HG03565 (cell line): ENCODE data around the gene ITGBL1.
"Not testable (repeated sequence)": the region's sequence is repeated elsewhere in the genome, so short reads cannot be mapped to it uniquely, and the experiment has no call there.

Experiments used
- ATAC-seq: cut with Tn5 transposase; IDR thresholded peaks from one replicate; pipeline ENCODE4 v1.9.1; 2021; ENCODE audit warnings: mild to moderate bottlenecking, moderate library complexity; ENCODE audit not compliant: unreplicated experiment

Gene ITGBL1

DNA sequence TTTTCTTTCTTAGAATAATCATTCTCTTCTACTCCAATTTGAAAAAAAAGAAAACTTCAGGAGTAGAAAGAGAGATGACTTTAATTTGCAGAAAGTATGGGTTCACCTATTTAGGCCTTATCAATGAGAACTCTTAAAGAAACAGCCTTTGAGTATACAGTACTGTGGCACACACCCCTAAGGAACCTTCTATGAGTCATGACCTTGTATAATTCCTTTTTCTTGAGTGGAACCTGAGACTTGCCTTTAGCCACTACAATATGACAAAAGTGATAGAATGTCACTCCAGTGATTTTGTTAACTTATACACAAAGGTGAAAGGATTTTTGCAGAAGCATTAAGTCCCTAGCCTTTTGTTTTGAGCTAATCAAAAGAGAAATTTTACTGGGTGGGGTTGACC, 58.7 kb downstream of the ITGBL1 start:
- ATAC-seq: no peak

DNA sequence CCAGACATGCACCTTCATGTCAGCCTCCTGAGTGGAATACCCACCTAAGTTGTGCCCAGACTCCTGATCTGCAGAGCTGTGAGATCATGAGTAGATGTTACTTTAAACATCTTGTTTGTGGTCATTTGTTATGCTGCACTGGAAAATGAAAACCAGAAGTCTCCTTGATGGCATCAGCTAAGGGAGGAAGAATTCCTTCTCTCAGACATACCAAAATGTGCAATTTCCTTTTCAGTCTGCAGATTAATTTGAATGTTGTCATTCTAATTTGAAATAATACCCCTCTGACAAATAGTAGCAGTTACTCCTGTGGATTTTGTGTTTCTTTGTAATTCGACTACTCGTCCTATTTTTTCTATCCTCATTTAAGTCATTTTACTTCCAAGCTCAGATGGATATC, 59.3 kb downstream of the ITGBL1 start:
- ATAC-seq: no peak

DNA sequence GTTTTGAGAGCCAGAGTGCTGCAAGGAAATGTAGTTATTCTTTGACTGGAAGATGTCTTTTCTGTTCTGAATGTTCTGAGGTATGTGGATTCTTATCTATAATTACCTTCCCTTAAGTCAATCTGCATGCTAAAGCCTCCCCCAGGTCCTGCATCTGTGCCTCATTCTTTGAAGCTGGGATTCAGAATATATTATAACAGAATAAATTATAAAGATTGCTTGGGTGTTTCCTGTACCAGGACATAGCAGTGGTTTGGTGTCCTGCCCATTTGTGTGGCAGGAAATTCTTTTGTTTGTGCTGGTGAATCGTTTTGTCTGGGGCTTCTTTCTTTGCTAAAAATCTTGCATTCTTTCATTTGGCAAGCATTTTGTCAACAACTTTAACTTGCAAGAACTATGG, 60.2 kb downstream of the ITGBL1 start:
- no peak for ATAC-seq

DNA sequence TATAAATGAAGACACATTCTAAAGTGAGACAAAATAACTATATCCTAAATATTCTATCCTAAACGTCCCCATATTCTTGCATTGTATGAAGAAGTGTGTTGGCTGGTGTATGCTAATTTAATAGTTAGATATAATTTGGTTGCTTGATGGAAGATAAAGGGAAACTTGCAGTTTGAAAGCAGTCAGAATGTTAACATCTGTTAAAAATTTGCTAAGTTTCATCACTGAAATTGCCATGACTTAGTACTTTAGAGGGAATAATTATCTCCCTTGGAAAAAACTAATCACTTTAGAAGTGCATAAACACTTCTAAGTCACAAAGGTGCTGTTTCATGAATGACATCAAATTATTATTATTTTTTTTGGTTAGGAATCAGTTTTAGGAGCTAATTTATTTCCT, 61.6 kb downstream of the ITGBL1 start:
- ATAC-seq: no peak

DNA sequence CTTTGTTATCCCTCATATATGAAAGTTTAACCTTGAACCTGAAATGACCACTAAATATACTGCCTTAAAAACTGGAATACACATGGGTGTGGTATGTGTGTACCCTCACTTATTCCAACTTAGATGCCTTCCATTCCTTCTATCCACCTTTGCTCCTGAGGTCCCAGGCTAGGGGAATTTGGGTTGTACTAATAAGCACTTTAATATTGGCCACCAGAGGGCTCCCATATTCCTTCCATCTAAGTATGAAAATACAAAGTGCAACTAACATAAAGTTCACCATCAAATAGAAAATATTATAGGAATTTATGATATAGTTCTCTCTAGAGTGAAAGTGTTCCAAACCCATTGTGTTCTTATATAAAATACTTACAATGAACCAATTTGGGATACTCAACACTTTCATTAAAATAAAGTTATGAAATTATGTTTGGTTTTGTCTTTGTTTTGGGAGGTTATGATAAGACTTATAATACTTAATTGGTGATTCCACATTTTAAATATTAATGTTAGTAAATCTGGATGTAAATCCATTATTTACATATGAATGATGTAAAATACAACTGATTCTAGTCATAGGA, 62.3 kb downstream of the ITGBL1 start:
- peak; percentile 57 for ATAC-seq

DNA sequence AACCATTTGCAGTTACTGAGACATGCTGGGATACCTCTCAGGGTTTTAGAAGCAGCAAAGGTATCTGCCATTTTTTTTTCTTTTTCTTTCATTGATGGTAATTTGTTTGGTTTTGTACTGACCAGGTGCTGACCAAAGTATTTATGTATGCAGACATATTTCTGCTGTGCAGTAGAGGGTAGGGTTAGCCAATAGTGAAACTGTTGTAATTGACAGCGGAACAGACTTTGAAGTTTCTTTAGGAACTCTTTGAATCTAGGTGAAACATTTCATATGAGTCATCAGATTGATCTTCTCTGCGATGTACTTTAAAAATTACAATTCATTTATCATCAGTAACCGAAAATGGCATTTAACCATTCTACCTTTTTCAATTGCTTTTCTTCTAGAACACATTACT, 63.0 kb downstream of the ITGBL1 start:
- no peak for ATAC-seq

DNA sequence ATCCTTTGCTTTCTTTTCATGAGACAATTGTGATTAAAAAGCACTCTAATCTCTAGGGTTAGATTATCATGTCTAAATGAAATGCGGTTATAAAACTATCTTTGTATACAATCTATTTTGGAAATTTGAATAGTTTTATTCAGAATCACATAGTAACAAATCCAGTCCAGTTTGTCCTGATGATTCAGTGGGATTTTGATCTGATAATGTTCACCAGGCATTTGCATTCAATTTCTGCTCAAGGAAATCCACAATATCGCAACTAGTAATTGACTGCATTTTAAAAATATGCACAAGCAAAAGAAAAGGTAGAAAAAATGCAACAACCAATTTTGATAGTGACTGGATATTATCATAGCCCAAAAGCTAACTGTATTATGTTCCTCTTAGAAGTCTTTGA, 63.8 kb downstream of the ITGBL1 start:
- ATAC-seq: no peak

DNA sequence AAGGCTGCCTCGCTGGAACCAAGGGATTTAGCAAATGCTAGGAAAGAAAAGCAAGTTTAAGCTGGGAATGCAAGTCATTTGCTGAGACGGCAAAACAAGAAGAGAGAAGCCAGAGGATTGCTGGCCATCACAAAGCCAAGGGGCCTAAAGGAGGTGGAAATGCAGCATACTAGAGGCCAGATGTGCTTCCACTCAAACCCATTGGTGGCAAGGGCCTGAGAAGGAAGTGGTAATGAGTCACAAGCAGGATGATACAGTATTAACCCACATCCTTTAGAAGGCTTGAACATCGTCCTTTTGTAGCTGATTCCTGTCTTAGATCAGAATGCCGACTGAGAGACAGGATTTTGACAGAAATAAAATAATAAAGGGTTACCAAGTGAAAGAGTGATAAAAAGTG, 68.2 kb downstream of the ITGBL1 start:
- no peak for ATAC-seq

DNA sequence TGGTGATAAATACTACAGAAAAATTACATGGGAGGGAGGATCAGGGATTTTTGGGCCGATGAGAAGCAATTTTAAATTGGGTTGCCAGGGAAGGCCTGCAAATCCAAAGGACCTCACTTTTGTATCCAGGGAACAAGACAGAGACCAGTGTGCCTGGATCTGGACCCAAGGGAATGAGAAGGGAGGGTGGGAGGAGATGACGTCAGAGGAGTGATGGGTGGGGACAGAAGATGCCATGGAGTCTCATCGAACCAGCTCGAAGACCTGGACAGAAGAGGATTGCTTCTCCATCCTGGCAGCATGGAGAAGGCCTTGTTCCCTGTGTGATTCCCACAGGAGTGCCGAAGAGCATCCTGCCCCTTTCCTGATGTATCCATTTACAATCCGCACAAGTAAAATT, 68.9 kb downstream of the ITGBL1 start:
- ATAC-seq: no peak

DNA sequence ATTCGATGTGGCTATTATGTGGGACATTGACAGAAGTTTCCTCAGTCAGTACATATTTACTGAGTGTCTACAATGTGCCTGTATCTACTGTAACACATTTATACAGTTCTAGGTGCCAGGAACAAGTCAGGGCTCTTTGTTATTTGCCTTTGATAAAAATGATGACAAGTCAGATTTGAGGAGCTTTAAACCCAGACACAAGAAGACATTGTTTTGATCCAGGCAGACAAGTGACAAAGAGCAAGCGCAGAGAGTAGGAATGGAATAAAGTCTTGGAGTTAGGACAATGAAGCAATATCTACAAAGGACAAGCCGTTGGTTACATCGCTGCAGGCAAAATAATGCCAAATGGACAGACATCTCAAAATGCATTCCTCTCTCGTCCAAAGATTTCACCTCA, 70.1 kb downstream of the ITGBL1 start:
- no peak for ATAC-seq

DNA sequence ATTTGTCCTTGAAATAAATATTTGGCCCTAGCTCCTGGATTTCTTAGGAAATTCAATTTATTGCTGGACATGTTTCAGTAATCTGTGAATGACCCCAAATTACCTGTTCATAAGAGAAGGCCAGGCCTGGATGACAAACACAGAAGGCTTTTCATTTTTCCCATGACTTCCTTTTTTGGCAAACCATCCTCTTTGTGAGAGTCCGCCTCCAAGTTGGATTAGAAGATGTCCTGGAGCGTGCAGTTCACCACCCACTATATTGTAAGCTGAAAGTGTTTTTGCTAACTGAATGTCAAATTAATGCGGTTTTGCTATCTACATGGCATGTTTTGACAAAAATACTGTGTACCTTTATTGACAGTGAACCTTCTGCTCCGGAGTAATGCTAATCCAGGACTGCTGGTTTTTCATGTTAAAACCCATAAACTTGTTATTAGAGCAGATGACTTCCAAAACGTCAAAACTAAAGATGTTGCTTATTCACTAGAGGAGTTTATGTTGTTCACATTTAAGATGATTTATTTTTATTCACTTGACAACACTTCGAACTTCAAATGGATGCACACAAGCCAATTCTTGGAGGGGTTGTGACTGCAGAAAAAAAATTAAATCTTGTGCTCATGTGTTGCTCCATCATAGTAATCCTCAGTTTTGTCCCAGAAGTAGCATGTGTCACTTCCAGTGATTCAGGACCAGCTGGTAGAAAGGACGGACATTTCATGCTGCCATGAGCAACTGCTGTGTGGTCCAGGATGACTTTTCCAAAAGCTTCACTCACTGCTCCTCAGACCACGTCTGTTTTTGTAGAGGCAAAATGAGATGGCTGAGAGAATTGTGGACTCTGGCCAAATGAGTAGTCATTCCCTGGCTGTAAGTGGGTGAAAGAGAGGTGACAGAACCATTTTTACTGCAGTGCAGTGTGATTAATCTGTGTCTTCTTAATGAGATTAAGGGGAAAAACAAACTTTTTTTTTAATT, 71.0 kb downstream of the ITGBL1 start:
- ATAC-seq: no peak

DNA sequence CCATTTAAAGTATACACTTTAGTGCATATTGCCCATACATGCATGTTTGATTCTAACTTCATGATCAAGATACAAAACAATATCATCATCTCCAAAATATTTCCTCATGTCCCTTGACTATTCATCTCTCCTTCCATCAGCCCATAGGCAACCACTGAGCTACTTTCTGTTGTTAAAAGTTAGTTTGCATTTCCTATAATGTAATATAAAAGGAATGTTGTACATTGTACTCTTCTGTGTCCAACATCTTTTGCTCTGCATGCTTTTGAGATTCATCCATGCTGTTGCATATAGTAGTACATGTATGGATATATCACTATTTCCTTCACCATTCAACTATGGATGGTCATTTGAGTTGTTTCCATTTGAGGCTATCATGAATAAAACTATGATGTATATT, 74.7 kb downstream of the ITGBL1 start:
- ATAC-seq: no peak

DNA sequence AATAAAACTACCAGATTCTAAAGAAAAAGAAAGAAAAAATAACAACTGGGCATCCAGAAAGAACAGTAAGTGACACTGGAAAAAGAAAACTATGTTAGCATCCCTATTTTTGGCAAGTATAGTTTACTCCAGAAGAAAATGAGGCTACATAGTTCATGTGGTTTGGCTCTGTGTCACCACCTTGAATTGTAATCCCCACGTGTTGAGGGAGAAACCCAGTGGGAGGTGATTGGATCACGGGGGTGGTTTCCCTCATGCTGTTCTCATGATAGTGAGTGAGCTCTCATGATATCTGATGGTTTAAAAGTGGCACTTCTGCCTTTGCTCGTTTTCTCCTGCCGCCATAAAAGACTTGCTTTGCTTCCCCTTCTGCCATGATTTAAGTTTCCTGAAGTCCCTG, 76.9 kb downstream of the ITGBL1 start:
- no peak for ATAC-seq

DNA sequence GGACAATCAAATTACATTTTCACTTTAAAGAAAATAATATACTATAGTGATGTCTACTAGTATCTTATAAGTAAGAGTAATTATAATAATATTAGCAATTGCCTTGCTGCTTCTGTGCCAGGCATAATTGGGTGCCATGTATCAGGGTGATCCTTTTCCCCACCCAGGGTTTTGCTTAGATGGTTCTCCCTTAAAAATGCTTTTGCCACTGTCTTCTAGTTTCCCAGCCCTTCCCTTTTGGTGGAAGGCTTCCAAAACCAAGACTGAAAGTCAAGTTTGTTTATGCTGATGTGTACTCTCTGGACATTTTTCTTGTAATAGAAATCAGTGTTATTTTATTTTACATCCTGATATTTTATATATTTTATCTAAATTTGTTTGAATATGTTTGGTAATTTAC, 77.8 kb downstream of the ITGBL1 start:
- no peak for ATAC-seq

DNA sequence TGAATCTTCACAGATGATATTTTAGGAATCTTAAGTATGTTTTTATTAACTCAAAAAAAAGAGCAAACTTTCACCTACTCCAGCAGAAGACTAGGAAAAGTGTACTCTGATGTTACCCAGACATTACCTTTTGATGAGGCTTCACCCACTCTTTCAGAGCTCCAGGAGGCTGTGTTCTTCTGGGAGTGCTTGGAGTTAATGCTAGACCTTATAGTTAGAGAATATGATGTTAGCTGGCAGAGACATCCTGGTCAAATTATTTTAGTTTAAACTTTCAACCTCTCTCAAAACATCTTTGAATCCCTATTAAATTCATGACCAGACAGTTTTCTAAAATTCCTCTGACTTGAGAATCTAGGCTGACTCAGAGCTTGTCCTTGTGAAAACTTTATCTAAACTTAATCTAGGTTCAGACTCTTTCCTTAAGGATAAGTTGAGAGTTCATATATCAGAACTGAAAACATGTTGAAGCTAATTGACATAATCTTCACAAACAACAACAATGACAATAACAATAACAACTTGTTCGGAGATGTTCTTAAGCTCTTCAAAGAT, 82.8 kb downstream of the ITGBL1 start:
- ATAC-seq: no peak

DNA sequence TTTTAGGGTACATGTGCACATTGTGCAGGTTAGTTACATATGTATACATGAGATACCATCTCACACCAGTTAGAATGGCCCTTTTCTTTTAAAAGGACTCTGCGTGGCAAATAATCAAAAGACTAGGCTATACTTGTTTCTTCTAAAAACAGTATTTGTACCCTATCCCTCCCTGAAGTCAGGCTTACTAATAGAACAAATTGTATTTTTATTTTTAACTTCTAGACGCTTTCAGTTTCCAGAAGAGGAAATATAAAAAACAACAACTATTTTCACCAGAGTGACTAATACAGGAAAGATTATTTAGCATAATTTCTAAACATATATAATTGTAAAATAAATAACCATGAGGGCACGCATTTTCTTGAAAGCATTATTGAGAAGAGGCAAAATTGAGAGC, 83.6 kb downstream of the ITGBL1 start:
- ATAC-seq: no peak

DNA sequence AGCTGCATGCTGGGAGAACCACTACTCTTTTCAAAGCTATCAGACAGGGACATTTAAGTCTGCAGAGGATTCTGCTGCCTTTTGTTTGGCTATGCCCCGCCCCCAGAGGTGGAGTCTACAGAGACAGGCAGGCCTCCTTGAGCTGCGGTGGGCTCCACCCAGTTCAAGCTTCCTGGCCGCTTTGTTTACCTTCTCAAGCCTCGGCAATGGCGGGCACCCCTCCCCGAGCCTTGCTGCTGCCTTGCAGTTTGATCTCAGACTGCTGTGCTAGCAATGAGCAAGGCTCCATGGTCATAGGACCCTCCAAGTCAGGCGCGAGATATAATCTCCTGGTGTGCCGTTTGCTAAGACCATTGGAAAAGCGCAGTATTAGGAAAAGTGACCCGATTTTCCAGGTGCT, 92.1 kb downstream of the ITGBL1 start:
- ATAC-seq: not testable (repeated sequence)

DNA sequence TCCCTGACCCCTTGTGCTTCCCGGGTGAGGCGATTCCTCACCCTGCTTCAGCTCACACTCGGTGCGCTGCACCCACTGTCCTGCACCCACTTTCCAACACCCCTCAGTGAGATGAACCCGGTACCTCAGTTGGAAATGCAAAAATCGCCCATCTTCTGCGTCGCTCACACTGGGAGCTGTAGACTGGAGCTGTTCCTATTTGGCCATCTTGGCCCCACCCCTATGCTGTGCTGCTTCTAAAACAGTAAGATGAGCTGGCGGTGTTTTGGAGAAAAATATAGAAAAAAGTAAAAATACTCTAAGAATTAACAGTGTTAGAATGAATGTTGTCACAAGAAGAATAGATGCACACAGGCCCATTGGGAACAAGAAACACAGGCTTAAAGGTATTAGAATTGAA, 92.5 kb downstream of the ITGBL1 start:
- ATAC-seq: no peak

DNA sequence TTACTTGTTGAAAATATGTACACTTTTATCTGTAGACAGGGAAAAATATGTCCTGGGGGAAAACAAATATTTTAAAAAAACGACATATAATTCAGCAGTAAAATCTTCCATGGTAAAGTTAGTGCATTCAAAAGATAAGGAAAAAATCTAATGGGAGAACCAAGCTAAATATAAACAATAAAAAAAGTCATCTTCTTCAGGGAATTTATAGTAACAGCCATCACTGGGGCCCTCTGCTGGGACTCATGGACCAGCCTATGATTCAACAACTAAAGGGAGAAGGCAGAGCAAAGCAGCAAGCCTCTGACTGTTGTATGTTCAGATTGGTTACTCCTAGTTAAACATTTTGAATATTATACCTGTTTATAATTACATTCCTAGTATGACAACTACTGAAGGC, 93.0 kb downstream of the ITGBL1 start:
- no peak for ATAC-seq

DNA sequence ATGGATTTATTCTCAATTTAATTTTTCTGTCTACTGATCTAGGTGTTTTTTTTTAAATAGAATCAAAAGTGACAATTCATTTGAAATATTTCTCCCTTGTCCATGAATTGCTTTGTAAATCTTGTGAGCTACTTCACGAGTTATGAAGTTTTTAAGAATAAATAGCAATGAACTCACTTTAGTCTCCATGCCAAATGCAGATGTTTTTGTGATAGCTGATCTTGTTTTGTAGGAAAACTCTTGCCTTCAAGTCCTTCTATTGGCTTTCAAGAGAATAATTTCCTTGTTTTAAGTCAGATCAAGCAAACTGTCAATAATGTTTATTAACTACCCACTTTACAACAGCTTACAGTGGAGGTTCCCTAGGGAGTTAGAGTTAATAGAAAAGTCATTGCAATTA, 99.8 kb downstream of the ITGBL1 start:
- no peak for ATAC-seq

DNA sequence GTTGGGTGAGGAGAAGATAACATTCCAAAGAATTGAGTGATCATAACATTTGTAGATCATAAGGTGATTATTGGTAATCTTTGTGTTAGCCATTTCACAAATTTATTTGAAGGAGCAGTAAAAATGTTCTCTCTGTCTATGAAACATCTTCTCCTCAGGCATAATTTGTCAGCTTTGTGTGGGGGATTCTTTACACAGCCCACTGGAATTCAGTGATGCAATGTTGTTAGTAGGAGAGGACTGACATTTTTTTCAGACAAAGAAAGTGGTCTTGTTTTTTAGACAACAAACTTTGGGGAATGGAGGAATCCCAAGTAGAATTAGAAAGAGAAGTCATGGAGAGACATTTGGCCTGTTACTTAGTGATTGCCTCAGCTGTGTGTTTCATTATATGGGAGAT, 100.3 kb downstream of the ITGBL1 start:
- ATAC-seq: no peak

DNA sequence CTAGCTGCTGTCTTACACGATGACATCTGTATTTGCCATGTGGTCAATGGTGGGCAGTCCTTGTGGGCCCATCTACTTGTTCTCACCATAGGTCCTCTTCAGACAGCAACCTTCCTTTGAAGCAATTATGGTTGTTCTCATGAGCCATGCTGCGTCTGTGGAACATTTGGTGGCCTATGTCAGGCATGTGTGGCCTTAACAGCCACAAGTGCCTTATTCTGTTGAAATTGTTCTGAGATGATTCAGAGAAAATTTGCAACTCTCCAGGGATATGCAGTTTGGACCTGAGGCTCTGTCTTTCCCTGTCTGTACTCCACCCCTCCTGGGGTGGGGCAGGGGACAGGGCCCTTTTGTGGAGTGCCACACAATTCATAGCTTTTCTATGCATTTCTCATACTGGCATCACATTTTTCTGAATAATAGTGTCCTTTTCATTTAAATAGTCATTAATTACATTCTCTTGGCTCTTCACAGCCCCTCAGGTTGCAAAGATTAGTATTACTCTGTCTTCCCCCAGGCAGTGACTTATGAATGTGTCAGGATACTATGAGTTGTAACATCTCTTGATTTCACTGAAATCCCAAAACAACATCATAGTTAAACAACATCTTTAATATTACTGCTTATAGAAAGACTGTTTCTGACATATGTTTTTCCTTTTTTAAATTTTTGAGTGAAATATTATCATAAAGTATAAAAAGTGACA, 102.1 kb downstream of the ITGBL1 start:
- no peak for ATAC-seq
